Common myeloid progenitor, CD34-positive (primary cell): Measurements from ENCODE around the gene B4GALNT1.

Source experiments
- CTCF ChIA-PET: fragments of 350-600 bp; sonication (Branson Sonifier 250); formaldehyde crosslinking; loops from one replicate; lab custom pipeline; 2021; ENCODE audit warnings: antibody characterized with exemption; lab: Charles Lee
- POLR2A ChIA-PET: fragments of 350-600 bp; sonication (Branson Sonifier 250); formaldehyde crosslinking; loops from one replicate; lab custom pipeline; 2021; ENCODE audit warnings: antibody characterized with exemption; lab: Charles Lee
- DNase-seq, 3 donors: peaks; one replicate each; pipeline versions ENCODE4 v3.0.0 to v3.0.0-alpha.2; 2013
- H3K27ac ChIP-seq, 2 experiments: 1 replicate in 1 of 2; 2 replicates in 1 of 2; pipeline ENCODE4 v1.7.0; 2013; ENCODE audit warnings: inconsistent platforms in 2 of 2, low read length in 2 of 2, mild to moderate bottlenecking in 2 of 2, low read depth in 1 of 2, moderate library complexity in 1 of 2; ENCODE audit not compliant: severe bottlenecking in 2 of 2, insufficient read depth in 1 of 2, poor library complexity in 1 of 2
- H3K27me3 ChIP-seq, 5 experiments: replicated peaks in 2 of 5; 1 replicate in 3 of 5; 2 replicates in 2 of 5; pipeline versions ENCODE4 v1.6.1 to v1.7.0; 2013; ENCODE audit warnings: low read length in 4 of 5, mild to moderate bottlenecking in 2 of 5, moderate library complexity in 2 of 5, inconsistent platforms in 1 of 5; ENCODE audit not compliant: insufficient read depth in 5 of 5, control insufficient read depth in 4 of 5
- H3K36me3 ChIP-seq, 4 experiments: 1 replicate in 2 of 4; 2 replicates in 2 of 4; pipeline versions ENCODE4 v1.6.1 to v1.7.0; 2013; ENCODE audit warnings: low read length in 3 of 4, control low read depth in 1 of 4, mild to moderate bottlenecking in 1 of 4; ENCODE audit not compliant: control insufficient read depth in 4 of 4, insufficient read depth in 4 of 4
- H3K4me1 ChIP-seq, 4 experiments: 1 replicate in 3 of 4; 2 replicates in 1 of 4; pipeline versions ENCODE4 v1.6.1 to v1.7.1; 2013; ENCODE audit warnings: low read length in 3 of 4, mild to moderate bottlenecking in 3 of 4, control low read depth in 1 of 4, inconsistent platforms in 1 of 4, moderate library complexity in 1 of 4; ENCODE audit not compliant: control insufficient read depth in 4 of 4, insufficient read depth in 4 of 4; ENCODE audit errors: control extremely low read depth in 1 of 4
- H3K4me3 ChIP-seq, 7 experiments: 1 replicate in 4 of 7; 2 replicates in 3 of 7; pipeline versions ENCODE4 v1.5.1 to v1.7.0; 2013; ENCODE audit warnings: mild to moderate bottlenecking in 7 of 7, low read length in 6 of 7, moderate library complexity in 6 of 7, inconsistent platforms in 2 of 7, low read depth in 2 of 7, control low read depth in 1 of 7; ENCODE audit not compliant: insufficient read depth in 4 of 7, control insufficient read depth in 1 of 7; ENCODE audit errors: extremely low read depth in 1 of 7
- H3K9me3 ChIP-seq, 5 experiments: 1 replicate in 4 of 5; 2 replicates in 1 of 5; pipeline versions ENCODE4 v1.6.1 to v1.7.1; 2013; ENCODE audit warnings: low read length in 4 of 5, mild to moderate bottlenecking in 2 of 5, inconsistent platforms in 1 of 5, low read depth in 1 of 5, moderate library complexity in 1 of 5; ENCODE audit not compliant: control insufficient read depth in 4 of 5, insufficient read depth in 2 of 5; ENCODE audit errors: control extremely low read depth in 1 of 5
- WGBS: methylation state at CpG from one replicate; pipeline ENCODE4 v1.1.5; 2013; ENCODE audit not compliant: insufficient coverage; 5-methylcytosine and 5-hydroxymethylcytosine counted together

Gene B4GALNT1

DNA sequence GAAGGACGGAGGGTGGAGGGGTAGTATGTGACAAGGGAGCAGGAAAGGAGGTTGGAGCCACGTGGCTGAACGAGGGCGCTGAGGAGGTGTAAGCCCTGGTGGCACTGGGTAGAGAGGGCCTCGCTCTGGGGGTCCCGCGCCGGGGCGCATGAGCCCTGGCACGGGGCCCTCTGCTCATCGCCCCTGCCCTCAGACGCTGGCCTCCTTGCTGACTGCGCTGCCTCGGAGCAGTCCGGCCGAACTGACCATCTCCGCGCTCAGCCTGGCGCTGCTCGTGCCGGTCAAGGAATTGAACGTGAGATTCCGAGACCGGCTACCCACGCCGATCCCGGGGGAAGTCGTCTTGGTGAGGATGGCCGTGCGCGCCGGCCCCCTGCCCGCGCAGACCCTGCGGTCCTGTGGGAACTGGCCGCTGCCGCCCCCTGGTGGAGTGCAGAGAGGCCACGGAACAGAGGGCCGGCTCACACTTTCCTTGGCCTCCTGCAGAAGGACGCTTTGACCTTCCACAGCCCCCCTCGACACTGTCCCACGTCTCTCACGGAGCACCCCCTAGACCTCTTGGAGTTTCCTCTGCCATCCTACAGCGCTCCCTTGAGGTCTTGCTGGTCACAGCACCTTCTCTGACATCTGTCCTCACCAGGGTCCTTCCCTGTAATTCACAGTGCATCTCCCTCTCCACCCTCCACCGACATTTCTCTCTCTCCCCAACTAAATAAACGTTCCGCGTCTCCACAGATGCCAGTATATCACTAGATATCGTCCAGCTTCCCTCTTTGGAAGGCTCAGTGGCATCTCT lies 11.3 kb downstream of the B4GALNT1 start:
- no peaks in the 10 kb centered on the region for H3K36me3 ChIP-seq
- peaks cover 5 to 99% (median 51%) of the 10 kb centered on the region in 5 experiments for H3K27me3 ChIP-seq
- ChIA-PET POLR2A (no interaction called here), CTCF (interaction anchor here (0.7 to 8.6 kb wide), 27 partner anchors 9 to 161 kb away, joined by 3 to 121 read pairs (median 5); partner anchors contain the start of genes ARHGEF25, B4GALNT1, DTX3 and GLI1)
- peaks cover 0 to 26% (median 19%) of the 10 kb centered on the region in 4 experiments for H3K4me1 ChIP-seq
- H3K9me3 ChIP-seq, result no peaks in the 10 kb centered on the region
- H3K27ac ChIP-seq, result no peak overlapping the region
- 2% methylated on average over 38 of the region's 49 CpGs for WGBS
- DNase-seq, result peak; percentile 40 to 62 (median 56)
- peak overlapping the region in 5 of 7 experiments; percentile 35 to 68 (median 61) for H3K4me3 ChIP-seq

DNA sequence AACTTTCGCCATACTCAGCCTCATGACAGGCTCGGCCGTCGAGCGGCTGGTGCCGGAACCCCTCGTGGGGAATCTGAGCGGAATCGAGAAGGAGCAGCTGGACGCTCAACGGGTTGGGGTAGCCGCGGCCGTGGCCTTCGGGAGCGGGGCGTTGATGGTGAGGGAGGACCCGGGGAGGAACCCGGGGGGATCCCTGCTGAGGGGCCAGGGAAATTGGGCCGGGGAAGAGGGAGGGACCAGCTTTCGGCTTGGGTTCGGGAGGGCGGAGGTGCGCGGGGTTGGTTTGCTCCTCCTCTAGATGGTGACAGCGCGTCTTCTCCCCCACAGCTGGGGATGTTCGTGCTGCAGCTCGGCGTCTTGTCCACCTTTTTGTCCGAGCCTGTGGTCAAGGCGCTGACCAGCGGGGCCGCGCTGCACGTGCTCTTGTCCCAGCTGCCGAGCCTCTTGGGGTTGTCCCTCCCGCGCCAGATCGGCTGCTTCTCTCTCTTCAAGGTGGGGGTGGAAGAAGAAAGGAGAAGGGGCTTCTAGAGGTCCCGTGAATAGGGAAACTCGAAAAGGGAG lies 12.0 kb downstream of the B4GALNT1 start:
- DNase-seq, result peak in 1 of 3 donors; percentile 39
- ChIA-PET POLR2A (interaction anchor here (0.5 to 0.6 kb wide), 2 partner anchors 12 to 214 kb away, joined by 3 read pairs; partner anchors contain the start of gene B4GALNT1), CTCF (interaction anchor here (0.5 to 8.6 kb wide), 18 partner anchors 10 to 462 kb away, joined by 3 to 121 read pairs (median 5); partner anchors contain the start of genes ARHGEF25, CDK4, DTX3 and PIP4K2C)
- H3K27me3 ChIP-seq, result peaks cover 5 to 98% (median 52%) of the 10 kb centered on the region in 5 experiments
- H3K27ac ChIP-seq, result no peak overlapping the region
- H3K36me3 ChIP-seq, result no peaks in the 10 kb centered on the region
- WGBS, result 1% methylated on average over 37 of the region's 42 CpGs
- peak overlapping the region in 5 of 7 experiments; percentile 35 to 68 (median 61) for H3K4me3 ChIP-seq
- no peaks in the 10 kb centered on the region for H3K9me3 ChIP-seq
- peaks cover 0 to 26% (median 19%) of the 10 kb centered on the region in 4 experiments for H3K4me1 ChIP-seq

DNA sequence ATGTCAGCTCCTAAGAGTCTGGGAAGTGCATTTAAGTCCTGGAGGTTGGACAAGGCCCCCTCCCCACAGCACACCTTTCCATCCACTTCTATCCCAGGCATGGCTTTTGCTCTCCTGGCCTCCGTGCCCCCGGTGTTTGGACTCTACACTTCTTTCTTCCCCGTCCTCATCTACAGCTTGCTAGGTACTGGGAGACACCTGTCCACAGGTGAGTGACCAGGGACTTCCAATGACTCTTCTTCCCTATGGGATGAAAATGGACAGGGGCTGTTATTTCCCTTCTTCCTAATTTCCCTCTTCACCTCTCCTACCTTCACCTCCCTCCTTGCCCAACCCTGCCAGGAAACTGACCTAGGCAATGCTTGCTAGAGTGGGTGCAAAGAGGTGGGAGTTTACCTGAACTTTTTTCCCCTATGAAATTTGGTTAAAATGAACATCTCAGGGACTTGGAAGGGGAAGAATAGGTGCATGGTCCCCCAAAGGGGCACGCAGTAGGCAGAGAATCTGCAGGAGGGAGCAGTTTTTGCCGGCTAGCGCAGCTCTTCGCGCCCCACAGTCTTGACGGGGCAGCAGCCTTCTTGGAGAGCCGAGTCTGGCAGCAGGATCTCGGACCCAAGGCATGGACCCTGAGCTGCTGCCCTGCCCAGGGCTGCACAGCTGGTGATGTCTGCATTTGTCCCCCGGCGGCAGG lies 12.6 kb downstream of the B4GALNT1 start:
- Histone ChIP-seq H3K4me3 (peak overlapping the region in 3 of 7 experiments; percentile 61 to 68 (median 67)), H3K36me3 (no peaks in the 10 kb centered on the region), H3K4me1 (peaks cover 0 to 26% (median 19%) of the 10 kb centered on the region in 4 experiments), H3K9me3 (no peaks in the 10 kb centered on the region), H3K27ac (no peak overlapping the region), H3K27me3 (peaks cover 0 to 97% (median 51%) of the 10 kb centered on the region in 5 experiments)
- 15% methylated on average over 13 of the region's 13 CpGs for WGBS
- CTCF ChIA-PET, result interaction anchor here (0.5 to 8.6 kb wide), 19 partner anchors 8 to 461 kb away, joined by 3 to 121 read pairs (median 5); partner anchors contain the start of genes ARHGEF25, CDK4, DTX3 and PIP4K2C
- POLR2A ChIA-PET, result interaction anchor here (0.5 to 0.7 kb wide), 3 partner anchors 13 to 213 kb away, joined by 3 to 4 read pairs (median 3); partner anchors contain the start of gene B4GALNT1
- DNase-seq, result peak in 1 of 3 donors; percentile 22

DNA sequence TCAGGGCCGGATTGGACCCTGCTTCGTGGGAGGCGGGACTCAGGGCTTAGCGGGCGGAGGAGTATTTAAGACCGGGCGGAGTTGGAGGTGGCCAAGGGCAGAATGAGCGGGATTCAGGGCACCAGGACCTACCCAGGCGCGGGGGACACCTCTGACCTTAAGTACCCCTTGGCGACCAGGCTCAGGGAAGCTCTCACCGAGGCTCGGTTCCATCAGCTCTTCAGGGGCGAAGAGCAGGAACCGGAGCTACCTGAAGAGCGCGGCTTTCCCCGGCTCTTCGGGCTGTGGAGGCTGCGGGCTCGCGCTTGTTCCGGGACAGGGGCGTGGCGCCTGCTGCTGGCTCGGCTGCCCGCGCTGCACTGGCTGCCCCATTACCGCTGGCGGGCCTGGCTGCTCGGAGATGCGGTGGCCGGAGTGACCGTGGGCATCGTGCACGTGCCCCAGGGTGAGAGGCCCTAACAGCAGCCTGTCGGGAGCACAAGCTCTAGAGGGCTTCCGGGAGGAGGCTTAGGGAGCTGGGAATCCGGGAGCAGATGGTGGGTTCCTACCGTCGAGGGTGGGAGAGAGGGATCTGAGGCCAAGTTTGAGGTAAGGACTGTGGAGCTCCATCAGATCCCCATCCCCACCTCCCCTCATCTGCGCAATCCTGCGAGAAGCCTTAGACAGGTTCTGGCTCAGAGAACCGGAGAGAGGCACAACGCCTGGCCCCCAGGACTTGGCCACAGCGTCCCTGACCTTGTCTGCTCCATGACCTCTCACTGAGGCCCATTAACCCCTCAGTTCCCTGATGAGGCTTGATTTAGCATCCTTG lies 13.4 kb downstream of the B4GALNT1 start:
- Histone ChIP-seq H3K27ac (no peak overlapping the region), H3K36me3 (no peaks in the 10 kb centered on the region), H3K4me3 (peak overlapping the region in 3 of 7 experiments; percentile 34 to 57 (median 48)), H3K27me3 (peaks cover 0 to 89% (median 57%) of the 10 kb centered on the region in 5 experiments), H3K9me3 (no peaks in the 10 kb centered on the region), H3K4me1 (peaks cover 0 to 27% (median 19%) of the 10 kb centered on the region in 4 experiments)
- ChIA-PET CTCF (interaction anchor here (1.2 to 8.6 kb wide), 11 partner anchors 8 to 132 kb away, joined by 3 to 121 read pairs (median 5); partner anchors contain the start of genes ARHGEF25, CDK4, DTX3 and PIP4K2C), POLR2A (interaction anchor here (0.7 kb wide), 1 partner anchor 103 kb away, joined by 4 read pairs; no protein-coding TSS in a partner anchor)
- WGBS, result 8% methylated on average over 43 of the region's 46 CpGs
- peak in 2 of 3 donors; percentile 40 to 48 for DNase-seq

DNA sequence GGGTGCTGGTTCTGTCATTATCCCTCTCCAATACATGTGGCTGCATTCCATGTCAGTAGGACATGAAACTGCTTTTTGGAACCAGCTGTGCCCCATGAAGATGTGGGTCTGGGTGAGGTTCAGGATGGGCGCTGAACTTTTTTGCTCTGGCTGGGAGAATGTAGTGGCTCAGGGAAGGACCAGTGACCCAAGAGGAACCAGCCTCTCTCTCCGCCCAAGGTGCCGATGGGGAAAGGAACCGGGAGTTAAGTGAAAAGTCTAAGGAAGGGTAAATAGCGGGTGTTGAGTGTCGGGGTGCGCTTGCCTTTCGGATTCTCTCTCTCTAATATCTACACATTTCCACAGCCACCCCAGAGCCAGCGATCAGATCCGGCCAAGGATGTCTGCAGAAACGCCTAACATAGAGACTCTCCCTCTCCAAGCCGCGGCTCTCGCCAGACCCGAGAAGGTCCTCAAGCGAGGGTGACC lies 14.0 kb downstream of the B4GALNT1 start:
- peak overlapping the region in 2 of 7 experiments; percentile 48 to 57 for H3K4me3 ChIP-seq
- no peaks in the 10 kb centered on the region for H3K36me3 ChIP-seq
- H3K9me3 ChIP-seq, result no peaks in the 10 kb centered on the region
- H3K4me1 ChIP-seq, result peaks cover 0 to 30% (median 21%) of the 10 kb centered on the region in 4 experiments
- H3K27ac ChIP-seq, result no peak overlapping the region
- DNase-seq, result no peak
- CTCF ChIA-PET, result interaction anchor here (1.3 to 8.6 kb wide), 5 partner anchors 9 to 36 kb away, joined by 4 to 121 read pairs (median 10); partner anchors contain the start of genes DTX3 and PIP4K2C
- 58% methylated on average over 5 of the region's 16 CpGs for WGBS
- peaks cover 0 to 87% (median 60%) of the 10 kb centered on the region in 5 experiments for H3K27me3 ChIP-seq
- POLR2A ChIA-PET, result no interaction called here
